WTC11 (cell line): ENCODE data around the gene PAM. TPM values are rescaled to one million over a fixed set of nuclear protein-coding genes. Genes with fewer than 3 reads are reported as not detected.
A peak's percentile ranks its signal among the peaks of the same experiment; 100 is the strongest.

Experiments used
- ATAC-seq: fragments of 200-7000 bp; cut with Tn5 transposase; 2 replicates; pipeline ENCODE4 v1.10.0; 2021; ENCODE audit warnings: mild to moderate bottlenecking, moderate library complexity
- CTCF ChIA-PET: fragments of 300-600 bp; sonication (Branson Sonifier 250); formaldehyde crosslinking; loops from one replicate; lab custom pipeline; 2021; ENCODE audit warnings: antibody characterized with exemption; lab: Charles Lee
- POLR2A ChIA-PET: fragments of 350-600 bp; sonication (Branson Sonifier 250); formaldehyde crosslinking; loops from one replicate; lab custom pipeline; 2021; ENCODE audit warnings: antibody characterized with exemption; lab: Charles Lee
- DNase-seq: peaks from one replicate; pipeline ENCODE4 v3.0.0; 2021; ENCODE audit warnings: low spot score
- H3K27ac Mint-ChIP-seq: 2 replicates; pipeline ENCODE4 v1.8.0; 2021; ENCODE audit warnings: mixed read lengths
- H3K27me3 Mint-ChIP-seq: 2 replicates; pipeline ENCODE4 v1.8.0; 2021; ENCODE audit warnings: low read depth, mild to moderate bottlenecking, moderate library complexity, mixed read lengths
- H3K36me3 Mint-ChIP-seq: 2 replicates; pipeline ENCODE4 v1.8.0; 2021; ENCODE audit warnings: mixed read lengths
- H3K4me1 Mint-ChIP-seq: 2 replicates; pipeline ENCODE4 v1.8.0; 2022; ENCODE audit warnings: mixed read lengths
- H3K4me3 Mint-ChIP-seq: 2 replicates; pipeline ENCODE4 v1.8.0; 2021; ENCODE audit warnings: mild to moderate bottlenecking, moderate library complexity, mixed read lengths
- H3K9me3 Mint-ChIP-seq: 2 replicates; pipeline ENCODE4 v1.8.0; 2021; ENCODE audit warnings: mixed read lengths
- ARID4B ChIP-seq: sonication (generic); formaldehyde crosslinking; IDR thresholded peaks from 2 replicates; pipeline ENCODE4 v1.8.0; 2023; ENCODE audit warnings: missing genetic modification reagents, mild to moderate bottlenecking, borderline replicate concordance
- ATF3 ChIP-seq: sonication (generic); formaldehyde crosslinking; conservative IDR thresholded peaks from 2 replicates; pipeline ENCODE4 v1.8.1; 2022; ENCODE audit warnings: mild to moderate bottlenecking, missing genetic modification reagents
- ATF6 ChIP-seq: sonication (generic); formaldehyde crosslinking; IDR thresholded peaks from 2 replicates; pipeline ENCODE4 v1.8.1; 2023; ENCODE audit warnings: mild to moderate bottlenecking, missing genetic modification reagents
- CREM ChIP-seq: sonication (generic); formaldehyde crosslinking; IDR thresholded peaks from 2 replicates; pipeline ENCODE4 v1.8.1; 2022; ENCODE audit warnings: mild to moderate bottlenecking, missing genetic modification reagents, moderate library complexity
- EMX1 ChIP-seq: fragments of 250-450 bp; sonication (Bioruptor Pico); IDR thresholded peaks from 2 replicates; pipeline ENCODE4 v1.8.0; 2021; ENCODE audit warnings: mild to moderate bottlenecking
- ETV6 ChIP-seq: sonication (generic); formaldehyde crosslinking; IDR thresholded peaks from 2 replicates; pipeline ENCODE4 v1.8.1; 2022; ENCODE audit warnings: mild to moderate bottlenecking, missing genetic modification reagents
- GRHL2 ChIP-seq: fragments of 250-450 bp; sonication (Bioruptor Pico); IDR thresholded peaks from 2 replicates; pipeline ENCODE4 v1.8.0; 2022; ENCODE audit warnings: mild to moderate bottlenecking, moderate library complexity; ENCODE audit not compliant: insufficient replicate concordance, severe bottlenecking
- HMGA2 ChIP-seq: fragments of 250-450 bp; sonication (Bioruptor Pico); IDR thresholded peaks from 2 replicates; pipeline ENCODE4 v1.4.0; 2021; ENCODE audit warnings: mild to moderate bottlenecking, moderate library complexity
- MYBL2 ChIP-seq: sonication (generic); formaldehyde crosslinking; IDR thresholded peaks from 2 replicates; pipeline ENCODE4 v1.8.1; 2023; ENCODE audit warnings: mild to moderate bottlenecking, moderate library complexity, missing genetic modification reagents
- NFYB ChIP-seq: sonication (generic); formaldehyde crosslinking; conservative IDR thresholded peaks from 2 replicates; pipeline ENCODE4 v1.8.0; 2022; ENCODE audit warnings: low read depth, missing genetic modification reagents
- NR1H2 ChIP-seq: sonication (generic); formaldehyde crosslinking; IDR thresholded peaks from 2 replicates; pipeline ENCODE4 v1.9.0; 2021; ENCODE audit warnings: mild to moderate bottlenecking, moderate library complexity, missing genetic modification reagents
- NR2C2 ChIP-seq: sonication (generic); formaldehyde crosslinking; IDR thresholded peaks from 2 replicates; pipeline ENCODE4 v1.8.0; 2022; ENCODE audit warnings: mild to moderate bottlenecking, missing genetic modification reagents
- NR3C1 ChIP-seq: sonication (generic); formaldehyde crosslinking; conservative IDR thresholded peaks from 2 replicates; pipeline ENCODE4 v1.8.1; 2023; ENCODE audit warnings: low read depth, mild to moderate bottlenecking, missing genetic modification reagents
- OVOL2 ChIP-seq: fragments of 250-450 bp; sonication (Bioruptor Pico); IDR thresholded peaks from 2 replicates; pipeline ENCODE4 v1.9.0; 2021; ENCODE audit warnings: mild to moderate bottlenecking, borderline replicate concordance
- STAT6 ChIP-seq: sonication (generic); formaldehyde crosslinking; conservative IDR thresholded peaks from 2 replicates; pipeline ENCODE4 v1.8.1; 2023; ENCODE audit warnings: mild to moderate bottlenecking, low read depth, missing genetic modification reagents, moderate library complexity
- TEAD1 ChIP-seq: sonication (generic); formaldehyde crosslinking; IDR thresholded peaks from 2 replicates; pipeline ENCODE4 v1.8.0; 2022; ENCODE audit warnings: mild to moderate bottlenecking, missing genetic modification reagents
- ZNF138 ChIP-seq: sonication (generic); formaldehyde crosslinking; conservative IDR thresholded peaks from 2 replicates; pipeline ENCODE4 v1.8.1; 2022; ENCODE audit warnings: mild to moderate bottlenecking, moderate library complexity, missing genetic modification reagents
- ZNF232 ChIP-seq: sonication (generic); formaldehyde crosslinking; IDR thresholded peaks from 2 replicates; pipeline ENCODE4 v1.8.0; 2022; ENCODE audit warnings: mild to moderate bottlenecking, missing genetic modification reagents
- ZNF263 ChIP-seq: sonication (generic); formaldehyde crosslinking; IDR thresholded peaks from 2 replicates; pipeline ENCODE4 v1.8.1; 2022; ENCODE audit warnings: low read depth, mild to moderate bottlenecking, moderate library complexity, missing genetic modification reagents
- total RNA-seq: library from RNA; stranded (reverse); gene quantifications from 3 replicates; pipeline ENCODE4 v1.2.3, GENCODE V29; 2021
- TF ChIP-seq, protein P1 (sequence below): fragments of 250-450 bp; sonication (Bioruptor Pico); IDR thresholded peaks from 2 replicates; pipeline ENCODE4 v1.9.0; 2021; ENCODE audit warnings: mild to moderate bottlenecking
- TF ChIP-seq, protein P2 (sequence below): sonication (generic); formaldehyde crosslinking; IDR thresholded peaks from 2 replicates; pipeline ENCODE4 v1.8.0; 2022; ENCODE audit warnings: mild to moderate bottlenecking, missing genetic modification reagents

Gene PAM
- total RNA-seq, 1 experiment from 2014 or later, result 52.3 TPM

GRCh38 chr5:102802708-102803458 is 47.8 kb downstream of the PAM start (continued):
- no peak for TF ChIP-seq NFYB
- TF ChIP-seq ARID4B (CRISPR knock-in tag), result no peak
- no peak for TF ChIP-seq HMGA2 (CRISPR knock-in tag)
- TF ChIP-seq GRHL2, result no peak

- peaks cover 46% of the 10 kb centered on the region for H3K4me1 Mint-ChIP-seq
- ChIA-PET CTCF (interaction anchor here (0.7 to 0.8 kb wide), 2 partner anchors 28 to 127 kb away, joined by 4 read pairs; no protein-coding TSS in a partner anchor), POLR2A (no interaction called here)
- TF ChIP-seq NR1H2 (CRISPR knock-in tag) (no peak), ZNF263 (CRISPR knock-in tag) (no peak), STAT6 (CRISPR knock-in tag) (no peak), TEAD1 (CRISPR knock-in tag) (no peak), ATF3 (CRISPR knock-in tag) (no peak), HMGA2 (CRISPR knock-in tag) (no peak), ETV6 (CRISPR knock-in tag) (no peak), OVOL2 (no peak), ATF6 (CRISPR knock-in tag) (no peak), ZNF138 (no peak), ZNF232 (no peak), NR2C2 (CRISPR knock-in tag) (no peak), NR3C1 (CRISPR knock-in tag) (no peak), CREM (CRISPR knock-in tag) (no peak), EMX1 (CRISPR knock-in tag) (no peak), MYBL2 (no peak)
- TF ChIP-seq, protein P1, sequence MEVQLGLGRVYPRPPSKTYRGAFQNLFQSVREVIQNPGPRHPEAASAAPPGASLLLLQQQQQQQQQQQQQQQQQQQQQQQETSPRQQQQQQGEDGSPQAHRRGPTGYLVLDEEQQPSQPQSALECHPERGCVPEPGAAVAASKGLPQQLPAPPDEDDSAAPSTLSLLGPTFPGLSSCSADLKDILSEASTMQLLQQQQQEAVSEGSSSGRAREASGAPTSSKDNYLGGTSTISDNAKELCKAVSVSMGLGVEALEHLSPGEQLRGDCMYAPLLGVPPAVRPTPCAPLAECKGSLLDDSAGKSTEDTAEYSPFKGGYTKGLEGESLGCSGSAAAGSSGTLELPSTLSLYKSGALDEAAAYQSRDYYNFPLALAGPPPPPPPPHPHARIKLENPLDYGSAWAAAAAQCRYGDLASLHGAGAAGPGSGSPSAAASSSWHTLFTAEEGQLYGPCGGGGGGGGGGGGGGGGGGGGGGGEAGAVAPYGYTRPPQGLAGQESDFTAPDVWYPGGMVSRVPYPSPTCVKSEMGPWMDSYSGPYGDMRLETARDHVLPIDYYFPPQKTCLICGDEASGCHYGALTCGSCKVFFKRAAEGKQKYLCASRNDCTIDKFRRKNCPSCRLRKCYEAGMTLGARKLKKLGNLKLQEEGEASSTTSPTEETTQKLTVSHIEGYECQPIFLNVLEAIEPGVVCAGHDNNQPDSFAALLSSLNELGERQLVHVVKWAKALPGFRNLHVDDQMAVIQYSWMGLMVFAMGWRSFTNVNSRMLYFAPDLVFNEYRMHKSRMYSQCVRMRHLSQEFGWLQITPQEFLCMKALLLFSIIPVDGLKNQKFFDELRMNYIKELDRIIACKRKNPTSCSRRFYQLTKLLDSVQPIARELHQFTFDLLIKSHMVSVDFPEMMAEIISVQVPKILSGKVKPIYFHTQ (CRISPR knock-in tag), result no peak
- TF ChIP-seq, protein P2, sequence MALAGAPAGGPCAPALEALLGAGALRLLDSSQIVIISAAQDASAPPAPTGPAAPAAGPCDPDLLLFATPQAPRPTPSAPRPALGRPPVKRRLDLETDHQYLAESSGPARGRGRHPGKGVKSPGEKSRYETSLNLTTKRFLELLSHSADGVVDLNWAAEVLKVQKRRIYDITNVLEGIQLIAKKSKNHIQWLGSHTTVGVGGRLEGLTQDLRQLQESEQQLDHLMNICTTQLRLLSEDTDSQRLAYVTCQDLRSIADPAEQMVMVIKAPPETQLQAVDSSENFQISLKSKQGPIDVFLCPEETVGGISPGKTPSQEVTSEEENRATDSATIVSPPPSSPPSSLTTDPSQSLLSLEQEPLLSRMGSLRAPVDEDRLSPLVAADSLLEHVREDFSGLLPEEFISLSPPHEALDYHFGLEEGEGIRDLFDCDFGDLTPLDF (CRISPR knock-in tag), result no peak
- 0 out of 2 replicates have a peak, but pooled peaks cover 4% of the 10 kb centered on the region for H3K9me3 Mint-ChIP-seq
- no peaks in the 10 kb centered on the region for H3K27me3 Mint-ChIP-seq
- no peaks in the 10 kb centered on the region for H3K36me3 Mint-ChIP-seq
- H3K4me3 Mint-ChIP-seq, result no peak overlapping the region
- peak; percentile 92 for ATAC-seq
- no peak for DNase-seq
- 0 out of 2 replicates have a peak overlapping the region, but pooled peaks have one; percentile 2 for H3K27ac Mint-ChIP-seq
These were observed 52.9 kb downstream of the PAM start for GRCh38 chr5:102807878-102808502.
